LNCaP clone FGC (cell line): ENCODE results near the gene YKT6.

Source experiments
- DNase-seq: peaks from one replicate; pipeline ENCODE4 v3.0.0-alpha.2; 2011; ENCODE audit warnings: low read depth
- H3K4me3 ChIP-seq: 2 replicates; pipeline ENCODE4 v1.5.1; 2011; ENCODE audit warnings: mild to moderate bottlenecking, low read depth, low read length, control low read depth
- TF ChIP-seq, protein P1 (sequence below): IDR thresholded peaks from 2 replicates; pipeline ENCODE4 v1.5.1; 2012; ENCODE audit warnings: mild to moderate bottlenecking; ENCODE audit not compliant: control insufficient read depth, insufficient read depth; ENCODE audit errors: extremely low read depth

Gene YKT6

DNA sequence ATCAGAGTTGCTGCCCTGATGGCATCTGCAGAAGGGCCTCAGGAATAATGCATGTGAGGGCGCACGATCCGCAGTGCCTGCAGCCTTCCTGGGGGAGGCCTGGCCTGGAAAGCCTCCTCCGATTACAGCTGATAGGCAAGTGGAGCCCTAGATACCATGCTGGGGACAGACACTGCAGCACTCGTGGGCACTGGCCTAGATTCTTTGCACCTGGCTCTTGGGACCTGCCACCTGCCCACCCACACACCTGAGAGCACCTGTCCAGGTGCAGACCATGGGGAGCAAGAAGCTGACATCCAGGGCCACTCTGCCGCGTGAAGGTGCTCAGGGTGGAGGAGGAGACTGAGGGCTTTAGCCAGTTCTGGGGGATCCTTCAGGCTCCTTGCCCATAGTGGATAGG is 14.8 kb downstream of the YKT6 start:
- TF ChIP-seq, protein P1, sequence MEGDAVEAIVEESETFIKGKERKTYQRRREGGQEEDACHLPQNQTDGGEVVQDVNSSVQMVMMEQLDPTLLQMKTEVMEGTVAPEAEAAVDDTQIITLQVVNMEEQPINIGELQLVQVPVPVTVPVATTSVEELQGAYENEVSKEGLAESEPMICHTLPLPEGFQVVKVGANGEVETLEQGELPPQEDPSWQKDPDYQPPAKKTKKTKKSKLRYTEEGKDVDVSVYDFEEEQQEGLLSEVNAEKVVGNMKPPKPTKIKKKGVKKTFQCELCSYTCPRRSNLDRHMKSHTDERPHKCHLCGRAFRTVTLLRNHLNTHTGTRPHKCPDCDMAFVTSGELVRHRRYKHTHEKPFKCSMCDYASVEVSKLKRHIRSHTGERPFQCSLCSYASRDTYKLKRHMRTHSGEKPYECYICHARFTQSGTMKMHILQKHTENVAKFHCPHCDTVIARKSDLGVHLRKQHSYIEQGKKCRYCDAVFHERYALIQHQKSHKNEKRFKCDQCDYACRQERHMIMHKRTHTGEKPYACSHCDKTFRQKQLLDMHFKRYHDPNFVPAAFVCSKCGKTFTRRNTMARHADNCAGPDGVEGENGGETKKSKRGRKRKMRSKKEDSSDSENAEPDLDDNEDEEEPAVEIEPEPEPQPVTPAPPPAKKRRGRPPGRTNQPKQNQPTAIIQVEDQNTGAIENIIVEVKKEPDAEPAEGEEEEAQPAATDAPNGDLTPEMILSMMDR: no peak

DNA sequence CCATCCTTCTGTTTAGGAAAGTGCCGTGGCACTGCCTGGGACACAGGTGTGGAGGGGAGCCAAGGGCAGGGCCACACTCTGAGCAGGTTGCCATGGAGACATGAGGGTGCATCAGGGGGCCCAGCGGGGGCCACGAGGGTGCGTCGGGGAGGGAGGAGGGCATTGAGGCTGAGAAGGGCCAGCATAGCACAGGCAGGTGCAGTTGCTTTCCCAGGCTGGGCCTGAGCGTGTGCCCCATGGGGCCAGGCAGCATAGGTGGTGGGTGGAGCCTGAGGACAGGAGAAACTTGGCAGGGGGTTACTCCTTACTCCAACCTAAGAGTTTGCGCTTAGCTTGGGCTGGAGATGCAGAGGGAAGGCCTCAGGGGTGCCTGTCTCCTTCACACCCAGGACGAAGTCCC is 15.2 kb downstream of the YKT6 start:
- no peak for DNase-seq
- TF ChIP-seq, protein P1: no peak
- H3K4me3 ChIP-seq: no peak overlapping the region

More for the DNA sequence above, 14.8 kb downstream of the YKT6 start:
- H3K4me3 ChIP-seq: no peak overlapping the region
- DNase-seq: no peak

DNA sequence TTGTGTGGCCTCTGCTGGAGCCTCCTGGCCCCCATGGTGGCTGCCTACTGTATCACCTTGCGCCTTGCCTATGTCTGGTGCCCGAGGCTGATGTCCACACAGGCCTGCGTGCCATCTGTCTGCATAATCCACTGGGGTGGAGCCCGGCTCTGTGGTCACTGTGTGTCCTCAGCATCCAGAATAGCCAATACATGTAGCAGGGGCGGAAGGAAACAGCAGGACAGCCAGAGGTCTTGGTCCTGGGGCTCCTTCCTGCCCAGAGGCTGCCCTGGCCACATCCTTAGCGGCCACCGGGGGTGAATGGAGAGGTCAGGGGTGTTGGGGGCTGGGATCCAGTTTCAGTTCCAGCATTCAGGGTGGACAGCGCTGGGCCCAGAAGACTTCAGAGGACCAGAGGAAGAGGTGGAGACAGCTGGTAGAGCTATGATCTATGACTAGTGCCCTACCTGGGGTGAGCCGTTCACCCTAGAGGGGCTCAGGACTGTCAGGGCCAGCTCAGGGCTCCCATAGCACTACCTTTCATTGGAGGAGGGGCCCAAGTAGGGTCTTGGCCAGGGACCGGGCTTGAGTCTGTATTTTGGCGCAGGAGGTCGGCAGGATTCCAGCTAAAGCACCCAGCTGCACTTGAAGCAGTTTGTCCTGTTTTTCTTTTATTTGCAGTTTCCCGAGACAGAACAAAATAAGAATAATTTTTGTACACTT is 15.9 kb downstream of the YKT6 start:
- H3K4me3 ChIP-seq: no peak overlapping the region
- TF ChIP-seq, protein P1: no peak
- peak; percentile 15 for DNase-seq

DNA sequence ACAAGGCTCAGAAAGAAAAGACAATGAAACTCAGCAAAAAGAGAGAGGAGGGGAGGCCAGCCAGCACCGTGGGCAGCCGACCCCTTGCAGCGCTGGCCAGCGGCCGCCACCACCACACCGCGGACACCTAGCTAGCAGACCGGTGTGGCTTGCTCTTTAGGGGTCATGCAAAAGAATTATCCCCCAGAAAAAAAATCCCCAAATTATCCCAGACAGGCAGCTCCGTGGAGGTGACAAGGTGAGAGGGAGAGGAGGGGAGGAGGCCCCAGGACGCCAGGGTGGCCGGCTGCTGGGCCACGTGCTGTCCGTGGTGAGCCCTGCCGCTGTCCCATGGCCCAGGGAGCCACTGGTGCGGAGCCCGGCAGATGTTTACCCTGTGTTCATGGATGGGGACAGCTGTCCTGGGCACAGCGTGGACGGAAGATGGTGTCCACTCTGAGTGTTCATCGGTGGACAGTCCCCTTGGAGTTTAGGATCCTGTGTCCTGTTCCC is 16.5 kb downstream of the YKT6 start:
- no peak for DNase-seq
- TF ChIP-seq, protein P1: no peak
- H3K4me3 ChIP-seq: no peak overlapping the region

DNA sequence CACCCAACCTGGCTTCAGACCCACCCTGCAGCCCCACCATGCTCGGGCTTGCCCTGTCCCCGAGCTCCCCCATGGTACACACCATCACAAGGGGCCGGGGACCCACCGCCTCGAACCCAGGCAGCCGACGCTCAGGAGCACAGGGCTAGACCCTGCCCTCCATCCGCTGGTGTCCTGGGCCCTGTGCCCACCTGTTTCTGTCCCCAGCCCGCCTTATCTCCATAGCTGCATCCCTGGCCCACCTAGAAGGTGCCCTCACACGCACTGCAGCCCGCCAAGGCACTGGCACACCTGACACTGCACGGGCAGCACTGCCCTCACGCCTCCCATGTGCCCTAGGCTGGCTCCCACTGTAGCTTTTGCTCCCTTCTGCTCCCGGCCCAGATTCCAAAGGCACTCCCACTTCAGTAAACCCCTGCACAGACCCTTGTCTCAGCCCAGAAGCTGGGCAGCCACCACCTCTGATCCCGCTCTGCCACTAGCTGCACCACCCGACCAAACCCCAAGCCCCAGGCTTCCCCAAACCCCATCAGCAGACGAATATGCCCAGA is 17.1 kb downstream of the YKT6 start:
- TF ChIP-seq, protein P1: no peak
- DNase-seq: no peak
- H3K4me3 ChIP-seq: no peak overlapping the region

DNA sequence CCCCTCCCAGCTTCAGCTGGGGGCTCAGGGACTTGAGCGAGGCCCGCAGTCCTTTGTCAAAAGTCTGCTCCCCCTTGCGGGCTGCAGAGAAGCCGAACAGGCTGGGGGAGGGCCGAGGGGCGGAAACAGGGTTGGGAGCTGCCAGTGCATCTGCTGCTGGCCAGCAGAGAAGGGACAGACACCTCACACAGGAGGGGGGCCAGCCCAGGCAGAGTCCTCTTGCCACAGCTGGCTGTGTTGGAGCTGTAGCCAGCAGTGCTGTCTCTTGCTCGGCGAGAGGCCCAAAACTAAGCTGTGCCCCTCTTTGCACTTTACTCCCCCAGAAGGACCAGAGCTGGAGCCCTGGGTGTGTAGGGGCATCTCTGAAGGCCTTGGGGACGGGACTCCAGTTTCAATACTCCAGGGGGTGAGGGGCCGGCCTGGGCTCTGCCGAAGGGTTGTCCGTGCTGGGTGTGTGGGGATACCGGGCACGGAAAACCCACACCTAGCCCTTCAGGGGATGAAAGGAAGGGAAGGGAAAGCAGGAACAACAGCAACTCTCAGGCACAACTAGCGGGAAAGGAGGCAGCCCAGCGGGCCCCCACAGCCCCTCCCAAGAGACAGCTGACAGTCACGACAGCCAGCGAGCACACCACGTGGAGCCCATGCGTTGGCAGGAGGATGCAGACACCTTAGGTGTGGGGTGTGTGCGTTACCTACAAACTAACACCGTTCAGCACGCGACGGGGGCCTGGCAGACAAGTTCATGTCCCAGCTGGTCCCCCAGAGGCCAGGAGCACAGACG is 17.8 kb downstream of the YKT6 start:
- TF ChIP-seq, protein P1: no peak
- DNase-seq: no peak
- H3K4me3 ChIP-seq: no peak overlapping the region
